Loucy (cell line): ENCODE data around the gene SHOX.

Experiments used
- H2AFZ ChIP-seq: fragments of 200-600 bp; sonication (generic); 2 replicates; pipeline ENCODE4 v1.6.0; 2016; ENCODE audit warnings: antibody characterized with exemption, mild to moderate bottlenecking, low read length, moderate library complexity
- H3F3A ChIP-seq: fragments of 200-600 bp; 2 replicates; pipeline ENCODE4 v1.6.0; 2016; ENCODE audit warnings: antibody characterized with exemption, low read depth, mild to moderate bottlenecking
- H3K27me3 ChIP-seq: fragments of 200-600 bp; sonication (generic); 2 replicates; pipeline ENCODE4 v1.6.1; 2014; ENCODE audit warnings: low read length, mild to moderate bottlenecking; ENCODE audit not compliant: insufficient read depth, poor library complexity, severe bottlenecking
- H3K36me3 ChIP-seq: fragments of 200-600 bp; sonication (generic); 2 replicates; pipeline ENCODE4 v1.6.1; 2016; ENCODE audit warnings: low read length; ENCODE audit not compliant: insufficient read depth
- H3K4me1 ChIP-seq: fragments of 200-600 bp; sonication (generic); 2 replicates; pipeline ENCODE4 v1.5.1; 2014; ENCODE audit warnings: low read length, mild to moderate bottlenecking; ENCODE audit not compliant: insufficient read depth, poor library complexity, severe bottlenecking
- H3K4me2 ChIP-seq: fragments of 200-600 bp; sonication (generic); 2 replicates; pipeline ENCODE4 v1.6.0; 2014; ENCODE audit warnings: antibody characterized with exemption, low read length, low read depth, mild to moderate bottlenecking; ENCODE audit not compliant: poor library complexity, severe bottlenecking
- H3K4me3 ChIP-seq: fragments of 200-600 bp; sonication (generic); 2 replicates; pipeline ENCODE4 v1.5.1; 2014; ENCODE audit warnings: low read length, mild to moderate bottlenecking, mixed read lengths; ENCODE audit not compliant: poor library complexity, severe bottlenecking
- H3K79me2 ChIP-seq: fragments of 200-600 bp; sonication (generic); 2 replicates; pipeline ENCODE4 v1.6.1; 2014; ENCODE audit warnings: low read length; ENCODE audit not compliant: insufficient read depth
- H3K9ac ChIP-seq: fragments of 200-600 bp; sonication (generic); 2 replicates; pipeline ENCODE4 v1.6.0; 2014; ENCODE audit warnings: mild to moderate bottlenecking, low read depth, low read length, moderate library complexity; ENCODE audit not compliant: poor library complexity, severe bottlenecking
- H3K9me2 ChIP-seq: fragments of 200-600 bp; sonication (generic); replicated peaks from 2 replicates; pipeline ENCODE4 v1.6.1; 2016; ENCODE audit warnings: low read depth, low read length, mixed read lengths
- H3K9me3 ChIP-seq: fragments of 200-600 bp; sonication (generic); 2 replicates; pipeline ENCODE4 v1.6.1; 2014; ENCODE audit warnings: mild to moderate bottlenecking, antibody characterized with exemption, low read length, low read depth; ENCODE audit not compliant: insufficient read depth
- H4K20me1 ChIP-seq: fragments of 200-600 bp; sonication (generic); 2 replicates; pipeline ENCODE4 v1.6.0; 2014; ENCODE audit warnings: antibody characterized with exemption, low read length, mild to moderate bottlenecking; ENCODE audit not compliant: insufficient read depth, poor library complexity, severe bottlenecking
- EZH2phosphoT487 ChIP-seq: fragments of 200-600 bp; IDR thresholded peaks from 2 replicates; pipeline ENCODE4 v1.6.1; 2018; ENCODE audit warnings: antibody characterized with exemption, mild to moderate bottlenecking, moderate library complexity, borderline replicate concordance
- TF ChIP-seq, protein P1 (sequence below): fragments of 200-600 bp; sonication (generic); conservative IDR thresholded peaks from 2 replicates; pipeline ENCODE4 v1.5.1; 2014; ENCODE audit warnings: mild to moderate bottlenecking, antibody characterized with exemption, low read length

Gene SHOX

DNA sequence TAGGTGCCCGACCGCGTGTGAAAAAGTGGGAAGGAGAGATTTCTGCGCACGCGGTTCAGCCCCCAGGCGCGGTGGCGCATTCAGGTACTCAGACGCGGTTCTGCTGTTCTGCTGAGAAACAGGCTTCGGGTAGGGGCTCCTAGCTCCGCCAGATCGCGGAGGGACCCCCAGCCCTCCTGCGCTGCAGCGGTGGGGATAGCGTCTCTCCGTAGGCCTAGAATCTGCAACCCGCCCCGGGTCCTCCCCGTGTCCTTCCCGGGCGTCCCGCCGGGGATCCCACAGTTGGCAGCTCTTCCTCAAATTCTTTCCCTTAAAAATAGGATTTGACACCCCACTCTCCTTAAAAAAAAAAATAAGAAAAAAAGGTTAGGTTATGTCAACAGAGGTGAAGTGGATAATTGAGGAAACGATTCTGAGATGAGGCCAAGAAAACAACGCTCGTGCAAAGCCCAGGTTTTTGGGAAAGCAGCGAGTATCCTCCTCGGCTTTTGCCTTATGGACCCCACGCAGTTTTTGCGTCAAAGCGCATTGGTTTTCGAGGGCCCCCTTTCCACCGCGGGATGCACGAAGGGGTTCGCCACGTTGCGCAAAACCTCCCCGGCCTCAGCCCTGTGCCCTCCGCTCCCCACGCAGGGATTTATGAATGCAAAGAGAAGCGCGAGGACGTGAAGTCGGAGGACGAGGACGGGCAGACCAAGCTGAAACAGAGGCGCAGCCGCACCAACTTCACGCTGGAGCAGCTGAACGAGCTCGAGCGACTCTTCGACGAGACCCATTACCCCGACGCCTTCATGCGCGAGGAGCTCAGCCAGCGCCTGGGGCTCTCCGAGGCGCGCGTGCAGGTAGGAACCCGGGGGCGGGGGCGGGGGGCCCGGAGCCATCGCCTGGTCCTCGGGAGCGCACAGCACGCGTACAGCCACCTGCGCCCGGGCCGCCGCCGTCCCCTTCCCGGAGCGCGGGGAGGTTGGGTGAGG lies 3.7 kb downstream of the SHOX start:
- H2AFZ ChIP-seq, result no peak overlapping the region
- H3K36me3 ChIP-seq, result no peaks in the 10 kb centered on the region
- TF ChIP-seq, protein P1, sequence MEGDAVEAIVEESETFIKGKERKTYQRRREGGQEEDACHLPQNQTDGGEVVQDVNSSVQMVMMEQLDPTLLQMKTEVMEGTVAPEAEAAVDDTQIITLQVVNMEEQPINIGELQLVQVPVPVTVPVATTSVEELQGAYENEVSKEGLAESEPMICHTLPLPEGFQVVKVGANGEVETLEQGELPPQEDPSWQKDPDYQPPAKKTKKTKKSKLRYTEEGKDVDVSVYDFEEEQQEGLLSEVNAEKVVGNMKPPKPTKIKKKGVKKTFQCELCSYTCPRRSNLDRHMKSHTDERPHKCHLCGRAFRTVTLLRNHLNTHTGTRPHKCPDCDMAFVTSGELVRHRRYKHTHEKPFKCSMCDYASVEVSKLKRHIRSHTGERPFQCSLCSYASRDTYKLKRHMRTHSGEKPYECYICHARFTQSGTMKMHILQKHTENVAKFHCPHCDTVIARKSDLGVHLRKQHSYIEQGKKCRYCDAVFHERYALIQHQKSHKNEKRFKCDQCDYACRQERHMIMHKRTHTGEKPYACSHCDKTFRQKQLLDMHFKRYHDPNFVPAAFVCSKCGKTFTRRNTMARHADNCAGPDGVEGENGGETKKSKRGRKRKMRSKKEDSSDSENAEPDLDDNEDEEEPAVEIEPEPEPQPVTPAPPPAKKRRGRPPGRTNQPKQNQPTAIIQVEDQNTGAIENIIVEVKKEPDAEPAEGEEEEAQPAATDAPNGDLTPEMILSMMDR, result no peak
- no peak for TF ChIP-seq EZH2phosphoT487
- no peak overlapping the region for H3K4me2 ChIP-seq
- no peaks in the 10 kb centered on the region for H3F3A ChIP-seq
- H3K9me2 ChIP-seq, result no peaks in the 10 kb centered on the region
- H3K4me1 ChIP-seq, result no peaks in the 10 kb centered on the region
- no peak overlapping the region for H3K9ac ChIP-seq
- no peaks in the 10 kb centered on the region for H3K9me3 ChIP-seq
- no peaks in the 10 kb centered on the region for H3K79me2 ChIP-seq
- H3K4me3 ChIP-seq, result no peak overlapping the region
- no peaks in the 10 kb centered on the region for H4K20me1 ChIP-seq
- no peaks in the 10 kb centered on the region for H3K27me3 ChIP-seq

DNA sequence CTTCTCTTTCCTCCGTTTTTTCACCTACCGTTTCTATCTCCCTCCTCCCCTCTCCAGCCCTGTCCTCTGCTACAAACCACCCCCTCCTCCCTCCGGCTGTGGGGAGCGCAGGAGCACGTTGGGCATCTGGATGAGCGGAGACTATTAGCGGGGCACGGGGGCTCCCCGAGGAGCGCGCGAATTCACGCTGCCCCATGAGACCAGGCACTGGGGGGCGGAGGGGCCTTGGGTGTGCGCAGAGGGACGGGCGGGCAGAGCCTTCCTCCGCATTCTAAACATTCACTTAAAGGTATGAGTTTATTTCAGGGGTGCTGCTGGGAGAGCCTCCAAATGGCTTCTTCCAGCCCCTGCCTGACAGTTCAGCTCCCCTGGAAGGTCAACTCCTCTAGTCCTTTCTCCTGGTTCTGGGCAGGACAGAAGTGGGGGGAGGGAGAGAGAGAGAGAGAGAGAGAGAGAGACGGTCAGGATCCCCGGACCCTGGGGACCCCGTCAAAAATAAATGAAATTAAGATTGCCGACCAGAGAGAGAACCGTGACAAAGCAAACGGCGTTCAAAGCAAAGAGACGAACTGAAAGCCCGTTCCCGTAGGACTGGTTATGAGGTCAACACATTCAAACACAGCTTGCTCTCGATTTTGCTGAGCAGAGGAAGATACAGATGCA lies 5.0 kb downstream of the SHOX start:
- H3F3A ChIP-seq, result no peaks in the 10 kb centered on the region
- no peaks in the 10 kb centered on the region for H3K9me2 ChIP-seq
- no peak overlapping the region for H3K4me3 ChIP-seq
- H3K27me3 ChIP-seq, result no peaks in the 10 kb centered on the region
- H3K9me3 ChIP-seq, result no peaks in the 10 kb centered on the region
- no peaks in the 10 kb centered on the region for H4K20me1 ChIP-seq
- no peak for TF ChIP-seq EZH2phosphoT487
- TF ChIP-seq, protein P1, result no peak
- H3K4me2 ChIP-seq, result no peak overlapping the region
- no peak overlapping the region for H2AFZ ChIP-seq
- H3K36me3 ChIP-seq, result no peaks in the 10 kb centered on the region
- no peak overlapping the region for H3K9ac ChIP-seq
- no peaks in the 10 kb centered on the region for H3K4me1 ChIP-seq
- no peaks in the 10 kb centered on the region for H3K79me2 ChIP-seq

DNA sequence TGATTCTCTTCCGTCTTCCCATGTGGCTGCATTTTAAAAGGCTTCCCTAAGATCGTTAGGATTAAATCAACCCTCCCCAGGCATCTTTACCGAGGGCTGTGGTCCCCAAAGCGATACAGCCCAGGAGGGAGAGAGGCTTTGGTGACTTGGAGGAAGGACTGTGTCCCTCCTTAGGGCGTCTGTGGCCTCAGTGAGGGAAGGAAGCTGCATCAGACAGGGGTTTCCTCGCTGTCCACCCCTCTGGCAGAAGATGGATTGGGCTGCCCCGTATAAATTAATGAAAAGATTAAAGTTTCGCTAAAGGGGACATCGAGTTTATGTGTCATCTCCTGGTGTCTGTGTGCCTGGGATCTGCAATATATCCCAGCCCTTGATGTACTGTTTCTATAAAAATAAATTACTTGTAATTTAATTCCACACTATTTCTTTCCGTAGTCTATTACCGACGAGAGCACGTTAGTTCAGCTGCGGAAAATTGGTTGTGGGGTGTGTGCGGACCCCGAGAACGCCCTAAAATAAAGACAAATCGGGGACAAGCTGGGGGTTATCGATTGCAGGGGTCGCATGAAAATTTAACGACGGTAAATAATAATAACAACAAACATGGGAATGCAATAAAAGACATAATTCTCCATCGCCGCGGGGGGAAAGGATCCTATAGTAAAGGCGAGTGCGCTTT lies 6.5 kb downstream of the SHOX start:
- H3F3A ChIP-seq, result no peaks in the 10 kb centered on the region
- no peaks in the 10 kb centered on the region for H4K20me1 ChIP-seq

More for the DNA sequence above, 6.5 kb downstream of the SHOX start:
- H3K4me2 ChIP-seq, result no peak overlapping the region
- H3K9me3 ChIP-seq, result no peaks in the 10 kb centered on the region
- TF ChIP-seq EZH2phosphoT487, result no peak
- TF ChIP-seq, protein P1, result no peak
- H2AFZ ChIP-seq, result no peak overlapping the region
- H3K9ac ChIP-seq, result no peak overlapping the region
- no peaks in the 10 kb centered on the region for H3K36me3 ChIP-seq
- no peak overlapping the region for H3K4me3 ChIP-seq
- no peaks in the 10 kb centered on the region for H3K27me3 ChIP-seq
- no peaks in the 10 kb centered on the region for H3K9me2 ChIP-seq
- H3K4me1 ChIP-seq, result no peaks in the 10 kb centered on the region
- H3K79me2 ChIP-seq, result no peaks in the 10 kb centered on the region
